ENCODE results near the gene MIER2.

DNA sequence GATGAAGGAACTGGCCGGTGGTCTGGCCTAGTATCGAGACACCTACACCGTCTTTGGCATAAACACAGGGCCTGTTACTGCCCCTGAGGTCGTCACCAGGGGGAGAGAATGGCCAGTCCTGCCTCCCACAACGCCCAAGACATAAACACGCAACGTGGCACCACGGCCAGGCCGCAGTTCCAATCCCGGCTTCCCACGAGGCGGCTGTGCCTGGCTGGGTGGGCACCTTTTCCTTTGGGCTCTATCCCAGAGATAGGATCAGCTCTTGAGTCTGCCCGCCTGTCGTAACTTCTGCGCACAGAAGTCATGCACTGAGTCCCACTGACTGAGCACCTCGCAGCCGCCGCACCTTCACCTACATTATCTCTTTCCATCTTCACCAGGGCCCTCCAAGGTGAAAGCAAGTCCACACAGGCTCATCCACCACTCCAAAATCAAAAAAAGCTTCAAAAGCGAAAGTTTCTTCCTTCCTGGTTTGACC is 1.1 kb downstream of the MIER2 start:
- TF ChIP-seq EZH2 (IDR thresholded peaks at IDR 0.05; ENCODE audit: borderline replicate concordance, control insufficient read depth, low read depth, low read length) = no peak
- TF ChIP-seq, protein P1, sequence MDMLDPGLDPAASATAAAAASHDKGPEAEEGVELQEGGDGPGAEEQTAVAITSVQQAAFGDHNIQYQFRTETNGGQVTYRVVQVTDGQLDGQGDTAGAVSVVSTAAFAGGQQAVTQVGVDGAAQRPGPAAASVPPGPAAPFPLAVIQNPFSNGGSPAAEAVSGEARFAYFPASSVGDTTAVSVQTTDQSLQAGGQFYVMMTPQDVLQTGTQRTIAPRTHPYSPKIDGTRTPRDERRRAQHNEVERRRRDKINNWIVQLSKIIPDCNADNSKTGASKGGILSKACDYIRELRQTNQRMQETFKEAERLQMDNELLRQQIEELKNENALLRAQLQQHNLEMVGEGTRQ (IDR thresholded peaks at IDR 0.05; ENCODE audit: borderline replicate concordance, low read depth, low read length) = no peak
- TF ChIP-seq RFX5 (IDR thresholded peaks at IDR 0.05; ENCODE audit: low read depth, low read length) = no peak
- TF ChIP-seq CHD4 (IDR thresholded peaks at IDR 0.05) = no peak

All from GM12878 (cell line).